HFF-Myc (cell line): ENCODE results near the gene PLXNA4.
"Not testable (repeated sequence)": the region's sequence is repeated elsewhere in the genome, so short reads cannot be mapped to it uniquely, and the experiment has no call there.

Source experiments
- DNase-seq: peaks from one replicate; pipeline ENCODE4 v3.0.0-alpha.2; 2011; ENCODE audit warnings: low read depth; ENCODE audit errors: extremely low read depth
- H3K4me3 ChIP-seq: replicated peaks from 2 replicates; pipeline ENCODE4 v1.5.1; 2011; ENCODE audit warnings: low read depth, mild to moderate bottlenecking, control low read depth, low read length
- CTCF ChIP-seq: IDR thresholded peaks from 2 replicates; pipeline ENCODE4 v1.5.1; 2012; ENCODE audit warnings: mild to moderate bottlenecking, low read depth, low read length, control low read depth; ENCODE audit errors: missing control alignments

Gene PLXNA4

GRCh38 chr7:132181371-132181770 is 394.9 kb downstream of the PLXNA4 start:
- TF ChIP-seq CTCF: no peak
- DNase-seq: no peak

GRCh38 chr7:132180481-132180880 is 395.8 kb downstream of the PLXNA4 start:
- no peak overlapping the region for H3K4me3 ChIP-seq
- no peak for TF ChIP-seq CTCF
- DNase-seq: no peak

More at GRCh38 chr7:132181371-132181770, 394.9 kb downstream of the PLXNA4 start:
- no peak overlapping the region for H3K4me3 ChIP-seq

GRCh38 chr7:132179681-132180080 is 396.6 kb downstream of the PLXNA4 start:
- no peak overlapping the region for H3K4me3 ChIP-seq
- DNase-seq: no peak
- TF ChIP-seq CTCF: no peak

- no peak overlapping the region for H3K4me3 ChIP-seq
- DNase-seq: no peak
- no peak for TF ChIP-seq CTCF
These were observed 397.2 kb downstream of the PLXNA4 start for GRCh38 chr7:132179080-132179430.

GRCh38 chr7:132178402-132179079 is 397.7 kb downstream of the PLXNA4 start:
- H3K4me3 ChIP-seq, DNase-seq: not testable (repeated sequence)

GRCh38 chr7:132177708-132178401 is 398.4 kb downstream of the PLXNA4 start:
- no peak for DNase-seq
- H3K4me3 ChIP-seq: no peak overlapping the region
- no peak for TF ChIP-seq CTCF

- TF ChIP-seq CTCF: no peak
- H3K4me3 ChIP-seq: no peak overlapping the region
- no peak for DNase-seq
These were observed 399.6 kb downstream of the PLXNA4 start for GRCh38 chr7:132176719-132177118.
